Measurements from ENCODE around the gene NHLRC4.
"Not testable (repeated sequence)": the region's sequence is repeated elsewhere in the genome, so short reads cannot be mapped to it uniquely, and the experiment has no call there.

Gene NHLRC4

GRCh38 chr16:597655-598054, 30.9 kb downstream of the NHLRC4 start:
- DNase-seq (ENCODE audit: low read depth): not testable (repeated sequence)

GRCh38 chr16:598823-599739, 32.3 kb downstream of the NHLRC4 start:
- DNase-seq (ENCODE audit: low read depth): no peak

- DNase-seq (ENCODE audit: low read depth): no peak
These were observed 34.0 kb downstream of the NHLRC4 start for GRCh38 chr16:600781-601180.

- no peak for DNase-seq (ENCODE audit: low read depth)
These were observed 37.1 kb downstream of the NHLRC4 start for GRCh38 chr16:603933-604332.

GRCh38 chr16:606656-607307, 40.0 kb downstream of the NHLRC4 start:
- no peak for DNase-seq (ENCODE audit: low read depth)

GRCh38 chr16:608019-608418, 41.2 kb downstream of the NHLRC4 start:
- no peak for DNase-seq (ENCODE audit: low read depth)

- no peak for DNase-seq (ENCODE audit: low read depth)
These were observed 42.5 kb downstream of the NHLRC4 start for GRCh38 chr16:609316-609715.

- no peak for DNase-seq (ENCODE audit: low read depth)
These were observed 43.2 kb downstream of the NHLRC4 start for GRCh38 chr16:609984-610383.

- peak; percentile 29 for DNase-seq (ENCODE audit: low read depth)
These were observed 43.9 kb downstream of the NHLRC4 start for GRCh38 chr16:610513-611381.

GRCh38 chr16:615122-615521, 48.3 kb downstream of the NHLRC4 start:
- no peak for DNase-seq (ENCODE audit: low read depth)

GRCh38 chr16:616733-617586, 50.2 kb downstream of the NHLRC4 start:
- no peak for DNase-seq (ENCODE audit: low read depth)

GRCh38 chr16:617855-618254, 51.0 kb downstream of the NHLRC4 start:
- no peak for DNase-seq (ENCODE audit: low read depth)
